HL-60 (cell line): ENCODE data around the gene GLB1L.

Experiments
- DNase-seq, 2 experiments: peaks; one replicate each; pipeline ENCODE4 v3.0.0-alpha.2; 2010 to 2020; ENCODE audit warnings: low read depth in 1 of 2, low spot score in 1 of 2
- H3K27ac ChIP-seq: fragments of 250-450 bp; sonication (Bioruptor Pico); replicated peaks from 2 replicates; pipeline ENCODE4 v1.5.1; 2020; ENCODE audit warnings: mild to moderate bottlenecking, moderate library complexity
- H3K27me3 ChIP-seq: fragments of 250-450 bp; sonication (Bioruptor Pico); 2 replicates; pipeline ENCODE4 v1.5.1; 2021; ENCODE audit warnings: mild to moderate bottlenecking, moderate library complexity; ENCODE audit not compliant: insufficient read depth, poor library complexity, severe bottlenecking
- H3K4me3 ChIP-seq: replicated peaks from 2 replicates; pipeline ENCODE4 v1.5.1; 2011; ENCODE audit warnings: mild to moderate bottlenecking, control low read depth, low read length; ENCODE audit not compliant: insufficient read depth
- GABPA ChIP-seq: IDR thresholded peaks from 2 replicates; pipeline ENCODE4 v1.6.1; 2012; ENCODE audit warnings: low read depth
- POLR2AphosphoS5 ChIP-seq: IDR thresholded peaks from 2 replicates; pipeline ENCODE4 v1.6.1; 2012; ENCODE audit warnings: low read depth
- SPI1 ChIP-seq: IDR thresholded peaks from 2 replicates; pipeline ENCODE4 v1.6.1; 2012; ENCODE audit warnings: low read depth, mild to moderate bottlenecking, borderline replicate concordance
- TF ChIP-seq, protein P1 (sequence below): IDR thresholded peaks from one replicate; pipeline ENCODE4 v1.5.1; 2011; ENCODE audit warnings: low read length, control low read depth, inconsistent platforms; ENCODE audit not compliant: insufficient read depth
- TF ChIP-seq, protein P2 (sequence below): IDR thresholded peaks from 2 replicates; pipeline ENCODE4 v1.6.1; 2012; ENCODE audit warnings: low read depth; ENCODE audit not compliant: insufficient replicate concordance

Gene GLB1L

DNA sequence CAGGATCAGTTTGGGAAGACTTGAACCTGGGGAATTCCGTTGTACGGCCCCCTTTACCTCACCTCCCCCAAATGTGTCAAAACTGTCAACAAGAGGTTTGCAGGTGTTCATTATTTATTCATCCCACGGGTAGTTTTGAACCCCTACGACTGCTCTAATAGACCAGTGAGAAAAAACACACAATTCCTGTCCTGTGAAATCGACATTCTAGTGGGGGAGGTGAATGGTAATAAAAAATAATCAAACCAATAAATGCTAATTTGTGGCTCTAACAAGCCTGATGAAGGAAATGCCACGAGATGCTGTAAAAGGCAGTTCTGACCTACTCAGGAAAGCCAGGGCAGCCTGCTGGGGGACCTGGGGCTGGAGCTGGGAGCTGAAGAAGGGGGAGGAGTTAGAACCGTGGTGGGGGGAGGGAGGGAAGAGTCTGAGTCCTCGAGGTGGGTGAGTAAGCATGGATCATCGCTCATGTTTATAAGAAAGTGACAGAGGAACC lies 33.5 kb upstream of the GLB1L start:
- H3K27ac ChIP-seq, result no peak overlapping the region
- DNase-seq, result no peak
- H3K27me3 ChIP-seq, result no peaks in the 10 kb centered on the region
- TF ChIP-seq POLR2AphosphoS5 (no peak), GABPA (no peak), SPI1 (no peak)
- TF ChIP-seq, protein P1, sequence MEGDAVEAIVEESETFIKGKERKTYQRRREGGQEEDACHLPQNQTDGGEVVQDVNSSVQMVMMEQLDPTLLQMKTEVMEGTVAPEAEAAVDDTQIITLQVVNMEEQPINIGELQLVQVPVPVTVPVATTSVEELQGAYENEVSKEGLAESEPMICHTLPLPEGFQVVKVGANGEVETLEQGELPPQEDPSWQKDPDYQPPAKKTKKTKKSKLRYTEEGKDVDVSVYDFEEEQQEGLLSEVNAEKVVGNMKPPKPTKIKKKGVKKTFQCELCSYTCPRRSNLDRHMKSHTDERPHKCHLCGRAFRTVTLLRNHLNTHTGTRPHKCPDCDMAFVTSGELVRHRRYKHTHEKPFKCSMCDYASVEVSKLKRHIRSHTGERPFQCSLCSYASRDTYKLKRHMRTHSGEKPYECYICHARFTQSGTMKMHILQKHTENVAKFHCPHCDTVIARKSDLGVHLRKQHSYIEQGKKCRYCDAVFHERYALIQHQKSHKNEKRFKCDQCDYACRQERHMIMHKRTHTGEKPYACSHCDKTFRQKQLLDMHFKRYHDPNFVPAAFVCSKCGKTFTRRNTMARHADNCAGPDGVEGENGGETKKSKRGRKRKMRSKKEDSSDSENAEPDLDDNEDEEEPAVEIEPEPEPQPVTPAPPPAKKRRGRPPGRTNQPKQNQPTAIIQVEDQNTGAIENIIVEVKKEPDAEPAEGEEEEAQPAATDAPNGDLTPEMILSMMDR, result no peak
- TF ChIP-seq, protein P2, sequence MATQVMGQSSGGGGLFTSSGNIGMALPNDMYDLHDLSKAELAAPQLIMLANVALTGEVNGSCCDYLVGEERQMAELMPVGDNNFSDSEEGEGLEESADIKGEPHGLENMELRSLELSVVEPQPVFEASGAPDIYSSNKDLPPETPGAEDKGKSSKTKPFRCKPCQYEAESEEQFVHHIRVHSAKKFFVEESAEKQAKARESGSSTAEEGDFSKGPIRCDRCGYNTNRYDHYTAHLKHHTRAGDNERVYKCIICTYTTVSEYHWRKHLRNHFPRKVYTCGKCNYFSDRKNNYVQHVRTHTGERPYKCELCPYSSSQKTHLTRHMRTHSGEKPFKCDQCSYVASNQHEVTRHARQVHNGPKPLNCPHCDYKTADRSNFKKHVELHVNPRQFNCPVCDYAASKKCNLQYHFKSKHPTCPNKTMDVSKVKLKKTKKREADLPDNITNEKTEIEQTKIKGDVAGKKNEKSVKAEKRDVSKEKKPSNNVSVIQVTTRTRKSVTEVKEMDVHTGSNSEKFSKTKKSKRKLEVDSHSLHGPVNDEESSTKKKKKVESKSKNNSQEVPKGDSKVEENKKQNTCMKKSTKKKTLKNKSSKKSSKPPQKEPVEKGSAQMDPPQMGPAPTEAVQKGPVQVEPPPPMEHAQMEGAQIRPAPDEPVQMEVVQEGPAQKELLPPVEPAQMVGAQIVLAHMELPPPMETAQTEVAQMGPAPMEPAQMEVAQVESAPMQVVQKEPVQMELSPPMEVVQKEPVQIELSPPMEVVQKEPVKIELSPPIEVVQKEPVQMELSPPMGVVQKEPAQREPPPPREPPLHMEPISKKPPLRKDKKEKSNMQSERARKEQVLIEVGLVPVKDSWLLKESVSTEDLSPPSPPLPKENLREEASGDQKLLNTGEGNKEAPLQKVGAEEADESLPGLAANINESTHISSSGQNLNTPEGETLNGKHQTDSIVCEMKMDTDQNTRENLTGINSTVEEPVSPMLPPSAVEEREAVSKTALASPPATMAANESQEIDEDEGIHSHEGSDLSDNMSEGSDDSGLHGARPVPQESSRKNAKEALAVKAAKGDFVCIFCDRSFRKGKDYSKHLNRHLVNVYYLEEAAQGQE, result no peak
- peak overlapping the region; percentile 47 for H3K4me3 ChIP-seq

DNA sequence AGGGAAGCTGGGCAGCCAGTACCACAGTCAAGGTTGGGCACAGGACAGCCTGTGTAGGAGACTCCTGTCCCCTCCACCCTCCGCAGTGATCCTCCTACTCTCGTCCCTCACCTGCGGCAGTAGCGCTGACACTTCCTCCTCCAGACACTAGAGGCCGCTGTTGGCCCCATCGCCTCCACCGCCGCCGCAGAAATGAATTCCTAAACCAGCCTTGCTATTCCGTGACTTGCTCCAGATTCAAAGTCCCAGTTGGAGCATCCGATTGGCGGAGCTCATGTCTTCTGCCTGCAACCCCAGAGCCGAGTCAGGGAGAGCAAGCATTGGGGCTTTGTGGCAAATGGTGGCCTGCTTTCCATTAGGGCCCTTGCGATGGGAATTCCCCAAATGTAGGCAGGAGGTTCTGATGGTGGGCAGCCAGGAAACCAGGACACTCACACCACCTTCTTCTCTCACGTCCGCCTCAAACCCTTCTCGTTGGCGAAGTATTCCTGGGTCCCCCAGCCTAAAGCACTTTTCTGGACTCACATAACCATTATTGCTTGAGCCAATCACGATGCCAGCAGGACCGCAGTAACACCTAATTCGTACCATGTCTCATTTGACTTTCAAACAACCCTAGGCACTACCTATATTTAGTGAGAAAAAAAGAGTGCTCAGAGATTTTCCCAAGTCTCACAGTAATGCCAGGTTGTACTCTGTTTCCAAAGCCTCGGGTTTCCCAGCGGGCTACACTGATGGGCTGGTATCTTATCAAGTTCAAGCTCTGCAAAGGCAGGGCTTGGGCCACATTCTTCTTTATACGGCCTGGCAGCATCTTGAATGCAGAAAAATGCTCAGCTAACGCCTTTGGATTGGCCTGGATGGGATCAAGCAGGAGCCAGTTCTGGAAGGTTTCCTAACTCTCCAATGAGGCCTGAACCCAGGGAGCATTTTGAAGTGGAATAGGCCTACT lies 32.7 kb upstream of the GLB1L start:
- TF ChIP-seq, protein P1, result peak; percentile 97
- no peak for TF ChIP-seq POLR2AphosphoS5
- TF ChIP-seq SPI1, result peak; percentile 59; the same call in 1 of the 2 replicates
- no peak for TF ChIP-seq GABPA
- TF ChIP-seq, protein P2, result no peak
- H3K27me3 ChIP-seq, result no peaks in the 10 kb centered on the region
- no peak overlapping the region for H3K4me3 ChIP-seq
- peak; percentile 39 to 61 for DNase-seq
- no peak overlapping the region for H3K27ac ChIP-seq

DNA sequence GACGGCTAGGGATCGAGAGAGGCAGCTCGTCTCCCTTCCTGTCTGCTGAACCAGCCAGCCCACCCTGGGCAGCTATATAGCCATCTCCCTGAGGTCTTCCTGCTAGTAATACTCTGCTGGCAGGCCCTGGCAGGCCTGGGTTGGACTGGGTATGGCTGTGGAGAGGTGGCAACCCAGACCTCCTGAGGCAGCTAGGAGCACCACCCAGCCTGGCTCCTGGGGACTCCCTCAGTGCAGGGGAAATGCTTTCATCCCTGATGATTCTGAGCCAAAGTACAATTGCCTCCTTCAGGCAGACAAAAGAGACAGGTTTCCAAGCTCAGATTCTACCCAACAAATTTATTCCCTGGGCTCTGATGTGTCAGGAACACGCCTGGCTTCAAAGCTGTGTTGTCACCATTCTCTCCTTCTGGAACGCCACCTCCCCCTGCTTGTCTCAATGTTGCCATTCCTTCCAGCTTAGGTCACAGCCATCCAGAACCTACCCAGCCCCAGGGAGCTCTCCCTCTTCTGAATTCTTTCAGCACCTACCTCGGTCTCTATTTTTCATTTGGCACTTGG lies 29.2 kb upstream of the GLB1L start:
- no peaks in the 10 kb centered on the region for H3K27me3 ChIP-seq
- H3K4me3 ChIP-seq, result no peak overlapping the region
- no peak overlapping the region for H3K27ac ChIP-seq
- DNase-seq, result no peak
- TF ChIP-seq, protein P2, result no peak
- TF ChIP-seq, protein P1, result no peak
- TF ChIP-seq GABPA (no peak), SPI1 (no peak), POLR2AphosphoS5 (no peak)
